COR-L47 (cell line): ENCODE results near the gene TRIM21.
"Not testable (repeated sequence)": the region's sequence is repeated elsewhere in the genome, so short reads cannot be mapped to it uniquely, and the experiment has no call there.

ENCODE experiments used
- DNase-seq: peaks from one replicate; lab custom pipeline; 2025; lab: John Stamatoyannopoulos, UW

Gene TRIM21

DNA sequence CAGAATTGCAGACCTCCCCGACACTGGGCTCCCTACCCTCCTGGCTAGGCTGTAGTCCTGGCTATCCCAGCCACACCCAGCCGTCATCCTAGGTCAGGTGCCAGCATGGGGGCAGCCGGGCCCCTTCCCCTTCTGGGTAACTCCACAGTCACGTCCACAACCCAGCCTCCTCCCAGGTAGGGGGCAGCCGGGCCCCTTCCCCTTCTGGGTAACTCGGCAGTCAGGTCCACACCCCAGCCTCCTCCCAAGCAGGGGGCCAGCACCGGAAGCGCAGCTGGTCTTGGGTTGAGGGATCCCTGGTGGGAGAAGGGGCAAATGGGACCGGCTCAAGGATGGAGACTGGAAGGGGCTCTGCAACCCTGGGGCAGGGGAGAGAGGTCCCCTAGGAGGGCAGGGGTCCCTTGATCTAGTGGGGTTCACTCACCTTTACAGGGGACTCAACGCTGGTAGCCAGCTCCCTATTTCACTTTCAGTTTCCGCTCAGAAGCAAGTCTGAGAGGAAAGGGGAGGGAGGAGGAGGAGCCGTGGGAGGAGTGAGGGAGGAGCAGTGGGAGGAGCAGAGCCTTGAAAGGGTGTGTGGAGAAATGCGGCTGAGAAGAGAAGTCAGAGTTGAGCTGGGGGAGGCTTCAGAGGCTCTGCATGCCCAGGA lies at the start of gene TRIM21:
TRIM21 (minus strand) TSS at position 494 of the 649 bp plus-strand sequence. CDS start 3,293 bp downstream, outside the sequence.
- peak; percentile 12 for DNase-seq

DNA sequence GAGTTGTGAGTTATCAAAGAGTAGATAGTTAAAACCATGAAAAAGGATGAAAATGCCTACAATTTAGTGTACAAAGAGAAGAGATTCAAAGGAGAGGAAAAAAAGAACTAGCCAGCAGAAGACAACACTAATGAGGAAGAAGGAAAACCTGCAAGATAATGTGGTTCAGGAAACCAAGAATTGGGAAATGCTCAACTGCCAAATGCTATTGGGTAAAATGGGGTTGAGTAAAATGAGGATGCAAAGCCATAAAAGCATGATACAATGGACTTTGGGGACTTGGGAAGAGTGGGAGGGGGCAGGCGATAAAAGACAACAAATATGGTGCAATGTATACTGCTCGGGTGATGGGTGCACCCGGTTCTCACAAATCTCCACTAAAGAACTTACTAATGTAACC lies 48.0 kb upstream of the TRIM21 start:
- DNase-seq, result no peak

DNA sequence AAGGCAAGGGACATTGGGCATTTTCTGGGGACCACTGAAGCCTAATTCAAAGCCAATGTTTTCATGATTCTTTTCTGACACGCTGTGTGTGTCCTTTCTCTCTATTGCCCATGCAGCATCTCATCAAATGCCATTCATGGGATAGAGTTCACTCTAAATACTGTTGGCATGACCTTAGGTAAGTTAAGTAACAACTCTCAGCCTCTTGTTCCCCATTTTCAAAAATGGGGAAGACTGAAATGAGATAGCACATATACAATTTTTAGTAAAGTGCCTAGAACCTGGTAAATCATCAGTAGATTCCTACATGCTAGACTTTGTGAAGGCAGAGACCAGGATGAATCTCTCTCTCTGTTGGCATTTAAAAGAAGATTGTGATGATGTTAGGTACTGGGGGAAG lies 42.9 kb upstream of the TRIM21 start:
- no peak for DNase-seq

DNA sequence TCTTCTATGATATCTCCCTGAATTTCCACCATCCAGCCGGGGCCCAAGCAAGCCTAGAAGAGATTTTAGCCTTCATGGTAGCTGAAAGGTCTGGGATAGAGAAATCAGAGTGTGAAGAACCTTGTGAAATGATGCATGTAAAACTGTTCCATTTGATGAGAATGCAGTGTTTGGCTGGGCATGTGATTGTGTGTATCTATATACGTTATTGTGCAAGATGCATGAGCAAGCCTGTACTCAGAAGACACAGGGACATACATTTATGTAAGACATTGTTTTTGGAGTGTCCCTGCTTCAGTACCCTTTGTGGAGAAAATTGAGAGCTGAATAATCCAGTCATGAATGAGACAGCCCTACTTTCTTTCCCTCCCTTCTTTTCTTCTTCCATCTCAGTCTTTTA lies 40.4 kb upstream of the TRIM21 start:
- DNase-seq, result no peak

DNA sequence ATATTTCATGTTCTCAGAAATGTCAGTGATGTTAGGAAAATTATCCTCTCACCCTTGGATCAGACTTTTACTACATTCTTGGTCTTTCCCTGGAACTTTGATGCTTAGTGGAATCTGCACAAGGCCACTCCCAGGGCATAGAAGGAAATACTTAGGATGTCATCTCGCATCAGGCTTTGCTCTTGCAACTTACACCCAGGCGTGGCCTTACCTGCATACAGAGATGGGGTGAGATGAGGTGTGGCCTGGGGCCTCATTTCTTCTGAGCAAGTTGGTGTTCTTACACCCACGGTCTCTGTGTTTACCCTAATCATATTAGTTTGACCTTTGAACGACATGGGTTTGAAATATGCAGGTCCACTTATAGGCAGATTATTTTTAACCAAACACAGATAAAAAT lies 36.5 kb upstream of the TRIM21 start:
- no peak for DNase-seq

DNA sequence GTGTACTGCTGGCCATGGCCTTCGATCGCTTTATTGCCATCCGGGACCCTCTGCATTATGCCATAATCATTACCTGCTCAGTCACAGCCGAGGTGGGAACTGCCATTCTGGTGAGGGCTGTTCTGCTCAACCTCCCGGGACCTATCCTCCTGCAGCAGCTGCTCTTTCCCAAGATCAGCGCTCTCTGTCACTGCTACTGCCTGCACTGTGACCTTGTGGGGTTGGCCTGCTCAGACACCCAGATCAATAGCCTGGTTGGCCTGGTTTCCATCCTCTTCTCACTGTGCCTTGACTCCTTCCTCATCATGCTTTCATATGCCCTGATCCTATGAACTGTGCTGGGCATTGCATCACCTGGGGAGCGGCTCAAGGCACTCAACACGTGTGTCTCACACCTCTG lies 24.9 kb upstream of the TRIM21 start:
- DNase-seq, result no peak

DNA sequence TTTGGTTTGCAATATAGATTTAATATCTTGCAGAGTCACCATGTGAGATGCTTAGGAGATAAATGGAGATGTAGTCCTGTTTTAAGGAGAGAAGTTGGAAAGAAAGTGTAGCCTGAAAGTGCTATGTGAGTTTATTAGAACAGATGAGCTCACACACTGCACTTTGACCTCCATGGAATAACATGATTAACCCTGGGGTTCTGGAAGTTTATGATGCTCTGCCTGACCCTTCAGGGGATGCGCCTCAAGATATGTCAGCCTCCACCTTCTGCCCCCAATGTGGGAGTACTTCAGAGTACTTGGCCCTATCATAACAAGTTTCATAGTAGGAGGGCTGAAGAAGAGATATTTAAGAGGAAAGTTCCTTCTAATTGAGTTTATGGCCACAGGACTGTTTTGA lies 23.3 kb upstream of the TRIM21 start:
- DNase-seq, result no peak

DNA sequence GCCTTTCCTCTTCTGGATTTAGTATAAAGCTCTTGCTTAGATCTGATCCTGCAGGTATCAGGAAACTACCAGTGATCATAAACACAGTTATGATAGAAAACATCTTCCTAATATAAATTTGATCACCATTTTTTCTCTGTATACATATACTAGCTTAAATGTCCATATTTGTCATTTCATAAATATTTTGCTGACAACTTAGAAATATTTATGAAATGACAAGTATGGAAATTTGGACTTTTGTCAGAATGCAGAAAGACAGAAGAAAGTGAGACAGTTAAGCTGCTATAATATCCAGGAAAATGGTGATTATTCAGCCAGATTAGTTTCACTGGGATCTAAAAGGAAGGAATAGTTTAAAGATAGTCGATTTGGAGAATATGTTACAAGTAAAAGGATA lies 22.8 kb upstream of the TRIM21 start:
- DNase-seq, result no peak

DNA sequence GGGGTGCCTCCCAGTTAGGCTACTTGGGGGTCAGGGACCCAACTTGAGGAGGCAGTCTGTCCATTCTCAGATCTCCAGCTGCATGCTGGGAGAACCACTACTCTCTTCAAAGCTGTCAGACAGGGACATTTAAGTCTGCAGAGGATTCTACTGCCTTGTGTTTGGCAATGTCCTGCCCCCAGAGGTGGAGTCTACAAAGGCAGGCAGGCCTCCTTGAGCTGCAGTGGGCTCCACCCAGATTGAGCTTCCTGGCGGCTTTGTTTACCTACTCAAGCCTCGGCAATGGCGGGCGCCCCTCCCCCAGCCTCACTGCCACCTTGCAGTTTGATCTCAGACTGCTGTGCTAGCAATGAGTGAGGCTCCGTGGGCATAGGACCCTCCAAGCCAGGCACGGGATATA lies 12.7 kb upstream of the TRIM21 start:
- DNase-seq, result not testable (repeated sequence)

DNA sequence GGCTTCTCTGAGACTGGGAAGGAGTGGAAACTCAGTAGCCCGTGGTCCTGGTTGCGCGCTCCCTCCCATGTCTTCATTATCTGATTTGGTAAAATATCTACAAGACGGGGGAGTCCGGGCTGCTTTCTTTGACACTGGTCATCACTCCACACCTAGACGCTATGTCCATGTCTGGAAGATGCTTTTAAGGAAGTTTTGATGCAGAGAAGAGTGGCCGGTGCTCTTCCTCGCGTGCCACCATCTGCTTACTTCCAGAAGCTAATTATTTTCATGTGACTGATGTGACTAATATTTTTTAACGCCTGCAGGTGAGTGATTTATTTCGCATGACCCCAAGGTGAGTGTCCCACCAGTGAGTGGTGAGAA lies 339 bp upstream of the TRIM21 start:
- DNase-seq, result no peak

DNA sequence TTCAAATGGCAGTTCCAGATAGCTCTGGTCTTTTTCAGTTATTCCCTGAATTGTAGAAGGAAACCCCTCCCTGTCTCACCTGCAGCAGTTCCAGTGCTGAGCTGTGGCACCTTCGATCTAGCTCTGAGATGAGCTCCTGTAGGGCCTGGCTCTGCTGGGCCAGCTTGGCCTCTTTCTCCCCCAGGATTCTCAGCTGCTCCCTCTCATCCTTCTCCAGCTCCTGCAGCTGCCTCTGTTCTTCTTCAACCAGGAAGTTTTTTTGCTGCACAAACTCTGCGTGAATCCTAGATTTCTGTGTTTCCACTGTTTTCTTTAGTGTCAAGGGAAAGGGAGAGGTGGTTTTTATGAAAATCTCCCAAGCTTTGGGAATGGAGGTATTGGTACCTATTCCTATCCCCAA lies 5.3 kb downstream of the TRIM21 start:
- DNase-seq, result no peak

DNA sequence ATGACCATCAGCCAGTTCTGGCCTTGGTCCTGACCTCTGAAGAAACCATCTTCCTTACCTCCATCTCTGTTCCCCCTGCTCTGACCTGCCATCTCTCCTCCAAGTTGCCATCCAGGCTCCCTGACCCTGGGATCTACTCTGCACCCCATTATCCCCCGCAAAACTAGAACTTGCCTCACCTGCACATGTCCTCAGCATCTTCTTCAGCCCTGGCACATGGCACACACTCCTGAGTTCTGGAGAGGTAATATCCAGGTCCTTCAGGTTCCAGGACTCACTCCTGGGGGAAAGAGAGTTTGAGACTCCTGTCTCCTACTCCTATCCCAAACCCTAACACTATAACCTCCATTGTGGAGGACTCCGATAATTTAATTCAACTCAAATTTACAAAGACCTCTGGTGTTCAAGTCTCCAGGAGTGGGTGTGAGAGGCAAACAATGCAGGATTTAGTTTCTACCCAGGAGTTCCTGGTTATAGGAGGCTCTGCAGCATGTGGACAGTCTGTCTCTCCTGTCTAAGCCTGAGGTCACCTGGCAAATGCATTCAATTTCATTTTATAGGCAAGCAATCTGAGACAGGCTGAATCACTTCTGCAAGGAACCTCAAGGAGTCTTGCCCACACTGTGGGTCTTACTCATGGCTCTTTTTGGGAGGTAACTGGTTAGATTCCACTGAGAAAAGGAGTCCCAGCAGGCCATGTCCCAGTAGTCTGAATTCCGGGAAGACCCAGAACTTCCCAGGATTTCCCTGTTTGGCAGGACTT lies 7.3 kb downstream of the TRIM21 start:
- no peak for DNase-seq

DNA sequence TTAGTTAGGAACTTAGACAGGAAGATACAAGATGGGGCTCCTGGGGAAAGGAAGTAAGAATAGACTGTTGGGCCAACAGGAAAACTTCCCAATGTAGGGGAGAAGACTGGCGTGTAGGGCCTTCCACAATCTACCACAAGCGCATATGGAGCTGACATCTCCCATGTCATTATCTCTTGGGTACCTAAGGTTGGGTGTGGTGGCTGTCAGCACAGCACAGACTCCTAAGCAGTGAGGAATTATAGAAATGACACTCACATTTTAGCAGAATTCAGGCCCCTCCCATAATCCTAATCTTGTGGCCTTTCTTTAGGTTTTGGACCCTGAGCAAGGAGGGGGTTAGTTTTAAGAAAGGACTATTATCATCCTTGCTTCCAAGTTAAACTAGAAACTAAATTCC lies 11.6 kb downstream of the TRIM21 start:
- no peak for DNase-seq

DNA sequence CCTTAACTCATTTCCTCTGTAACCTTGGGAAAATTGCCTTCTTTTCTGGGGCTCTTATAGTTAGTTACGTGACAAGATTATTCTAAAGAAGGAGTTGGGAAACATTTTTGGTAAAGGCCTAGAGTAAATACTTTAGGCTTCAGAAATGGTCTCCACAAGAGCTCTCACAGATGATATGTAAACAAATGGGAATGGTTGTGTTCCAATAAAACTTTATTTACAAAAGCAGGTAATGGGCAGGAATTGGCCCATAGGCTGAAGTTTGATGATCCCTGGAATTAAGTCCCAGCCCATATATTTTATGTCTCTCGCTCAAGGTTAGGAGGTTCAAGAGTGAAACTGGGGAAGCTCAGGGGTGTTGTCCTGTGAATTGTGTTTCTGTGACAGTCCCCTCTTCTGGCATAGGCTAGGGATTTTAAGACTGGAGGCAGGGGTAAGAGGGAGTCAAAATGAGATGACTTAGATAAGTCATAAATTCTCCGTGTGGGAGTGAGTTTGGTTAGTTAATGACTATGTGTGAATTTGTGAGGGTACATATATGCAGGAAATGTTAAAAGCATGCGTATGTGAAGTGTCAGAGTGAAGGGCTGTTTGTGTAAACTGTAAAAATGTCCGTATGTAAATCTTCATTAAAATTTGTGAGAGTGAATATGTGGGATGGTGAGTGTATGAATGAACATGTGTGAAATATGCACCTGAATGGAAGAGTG lies 17.9 kb downstream of the TRIM21 start:
- DNase-seq, result no peak

DNA sequence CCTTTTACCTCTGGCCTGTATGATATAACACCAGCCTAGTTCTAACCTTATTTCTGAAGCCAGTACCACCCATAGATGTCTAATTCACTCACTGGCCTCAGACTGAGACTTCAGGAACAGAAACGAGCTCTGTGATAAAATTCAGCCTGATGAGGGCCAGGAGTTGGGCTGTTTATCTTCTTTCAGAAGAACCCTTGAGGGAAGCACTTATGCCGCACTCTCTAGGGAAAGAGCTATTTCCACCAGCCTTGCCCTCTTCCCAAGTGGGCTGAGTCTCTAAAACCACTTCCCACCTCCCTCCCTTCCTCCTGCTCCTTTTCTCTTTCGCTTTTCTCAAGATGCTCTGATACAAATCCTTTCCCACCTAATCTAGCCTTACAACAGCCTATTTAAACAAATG lies 23.3 kb downstream of the TRIM21 start:
- DNase-seq, result no peak

DNA sequence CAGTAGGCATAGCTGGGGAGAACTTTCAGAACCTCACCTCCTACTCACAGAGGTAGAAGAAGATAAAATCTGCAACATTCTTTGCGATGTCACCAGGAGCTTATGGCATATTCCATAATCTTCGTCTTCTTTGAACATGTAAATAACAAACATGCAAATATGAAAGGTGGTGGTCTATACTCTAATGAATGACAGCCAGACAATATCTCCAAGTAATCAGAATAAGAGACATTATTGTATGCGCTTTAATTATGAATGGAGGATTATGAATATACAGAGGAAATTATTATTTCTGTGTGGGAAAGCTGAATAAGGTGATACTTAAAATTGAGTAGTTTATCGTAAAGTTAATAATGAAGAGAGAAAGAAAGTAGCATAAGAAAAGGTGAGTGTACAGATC lies 25.2 kb downstream of the TRIM21 start, which contains the start of gene OR52B4:
OR52B4 (minus strand) TSS at position 101 of the 400 bp plus-strand sequence; CDS start at position 10, 91 bp downstream.
- DNase-seq, result no peak

DNA sequence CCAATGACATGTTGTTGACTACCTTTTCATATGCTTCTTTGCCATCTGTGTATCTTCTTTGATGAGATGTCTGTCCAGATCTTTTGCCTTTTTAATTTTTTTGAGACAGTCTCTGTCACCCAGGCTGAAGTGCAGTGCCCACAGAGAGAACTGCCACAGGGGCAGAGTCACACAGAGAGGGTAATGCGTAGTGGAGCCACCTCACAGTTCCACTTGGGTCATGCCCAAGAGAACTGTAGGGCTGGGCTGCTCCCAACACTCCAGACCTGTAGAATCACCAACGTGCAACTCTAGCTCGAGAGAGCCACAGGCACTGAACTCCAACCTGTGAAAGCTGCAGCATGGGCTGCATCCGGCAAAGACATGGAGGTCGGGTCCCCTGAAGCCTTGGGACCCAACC lies 45.4 kb downstream of the TRIM21 start:
- not testable (repeated sequence) for DNase-seq

DNA sequence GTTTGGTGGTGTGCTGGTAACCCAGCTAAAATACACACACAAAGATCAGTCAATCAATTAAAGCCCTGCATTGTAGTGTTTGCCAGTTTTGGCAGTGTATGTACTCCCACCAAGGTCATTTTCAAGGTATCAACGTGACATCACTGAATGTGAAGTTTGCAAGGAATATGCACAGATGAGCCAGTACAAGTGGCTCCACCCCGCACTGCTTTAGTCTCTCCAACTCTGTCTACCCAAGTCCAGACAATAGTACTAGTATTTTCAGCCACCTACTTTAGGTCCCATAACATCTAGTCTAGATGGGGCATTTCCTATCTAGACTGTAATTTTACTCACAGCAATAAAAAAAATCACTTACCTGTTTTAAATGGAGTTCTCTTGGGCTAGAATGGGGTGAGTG lies 48.1 kb downstream of the TRIM21 start:
- DNase-seq, result not testable (repeated sequence)
